IMR-90 (cell line): ENCODE results near the gene ZC3H7B.

ENCODE experiments used
- CEBPB ChIP-seq: IDR thresholded peaks from 2 replicates; pipeline ENCODE4 v1.6.1; 2012; ENCODE audit warnings: low read depth, low read length, improper control_type of control experiment
- CHD1 ChIP-seq: IDR thresholded peaks from 2 replicates; pipeline ENCODE4 v1.6.1; 2012; ENCODE audit warnings: low read depth, low read length, improper control_type of control experiment
- FOS ChIP-seq: fragments of 150-350 bp; IDR thresholded peaks from 2 replicates; pipeline ENCODE4 v1.6.1; 2016; ENCODE audit warnings: low read depth, low read length
- MAFK ChIP-seq: IDR thresholded peaks from 2 replicates; pipeline ENCODE4 v1.6.1; 2012; ENCODE audit warnings: low read depth, low read length, improper control_type of control experiment
- MXI1 ChIP-seq: IDR thresholded peaks from 2 replicates; pipeline ENCODE4 v1.6.1; 2012; ENCODE audit warnings: low read depth, mild to moderate bottlenecking, low read length, moderate library complexity, borderline replicate concordance
- NFE2L2 ChIP-seq: fragments of 150-350 bp; IDR thresholded peaks from 2 replicates; pipeline ENCODE4 v1.6.1; 2016; ENCODE audit warnings: low read depth, mild to moderate bottlenecking, low read length
- POLR2A ChIP-seq: IDR thresholded peaks from 2 replicates; pipeline ENCODE4 v1.6.1; 2012; ENCODE audit warnings: mild to moderate bottlenecking, low read depth, low read length
- RAD21 ChIP-seq: IDR thresholded peaks from 2 replicates; pipeline ENCODE4 v1.6.1; 2012; ENCODE audit warnings: low read length, improper control_type of control experiment
- RCOR1 ChIP-seq: IDR thresholded peaks from 2 replicates; pipeline ENCODE4 v1.6.1; 2012; ENCODE audit warnings: mild to moderate bottlenecking, low read length, improper control_type of control experiment; ENCODE audit not compliant: insufficient replicate concordance
- SMC3 ChIP-seq: fragments of 150-350 bp; IDR thresholded peaks from 2 replicates; pipeline ENCODE4 v1.6.1; 2016; ENCODE audit warnings: low read depth, mild to moderate bottlenecking, antibody characterized with exemption, low read length, moderate library complexity
- TF ChIP-seq, protein P1 (sequence below): conservative IDR thresholded peaks from 2 replicates; pipeline ENCODE4 v1.5.1; 2012; ENCODE audit warnings: mild to moderate bottlenecking, low read depth, low read length, improper control_type of control experiment
- TF ChIP-seq, protein P2 (sequence below): fragments of 150-350 bp; IDR thresholded peaks from 2 replicates; pipeline ENCODE4 v1.6.1; 2017; ENCODE audit warnings: mild to moderate bottlenecking, antibody characterized with exemption, low read length, low read depth
- TF ChIP-seq, protein P3 (sequence below): fragments of 150-350 bp; IDR thresholded peaks from 2 replicates; pipeline ENCODE4 v1.6.1; 2016; ENCODE audit warnings: low read depth, mild to moderate bottlenecking, low read length, moderate library complexity, borderline replicate concordance

DNA sequence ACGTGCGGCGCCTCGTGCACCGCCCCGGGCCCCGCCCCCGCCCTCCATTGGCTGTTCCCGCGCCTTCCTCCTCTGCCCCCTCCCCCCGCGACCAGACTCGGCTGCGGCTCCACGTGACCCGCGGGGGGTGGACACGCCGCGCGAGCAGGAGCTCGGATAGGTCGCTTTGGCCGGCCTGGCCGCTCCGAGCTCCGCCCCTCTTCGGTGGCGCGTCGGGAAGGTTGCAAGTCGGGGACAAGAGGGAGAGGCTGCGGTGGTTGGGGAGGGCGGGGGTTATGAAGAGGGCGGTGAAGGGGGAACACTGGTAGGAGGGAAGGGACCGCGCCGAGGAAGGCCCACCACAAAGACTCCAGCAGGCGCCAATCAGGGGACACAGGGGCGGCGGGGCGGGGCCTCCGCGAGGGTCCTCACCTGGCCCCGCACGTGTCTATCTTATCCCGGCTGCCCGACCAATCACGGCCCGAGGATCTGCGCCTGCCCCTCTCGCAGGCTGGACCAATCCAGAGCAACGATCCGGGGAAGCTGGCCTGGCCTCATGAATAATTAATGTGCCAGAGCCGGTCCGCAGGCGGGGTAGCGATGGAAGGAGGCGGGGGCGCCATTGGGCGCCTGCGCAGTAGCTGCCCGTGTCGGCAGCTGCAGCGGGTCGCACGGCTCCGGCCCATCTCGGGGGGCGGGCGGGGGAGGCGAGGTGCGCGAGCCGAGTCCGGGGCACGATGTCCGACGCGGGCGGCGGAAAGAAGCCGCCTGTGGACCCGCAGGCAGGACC is 80.2 kb downstream of the ZC3H7B start, which contains the start of gene TEF:
- TF ChIP-seq POLR2A: peak; percentile 52
- no peak for TF ChIP-seq CHD1
- TF ChIP-seq, protein P1, sequence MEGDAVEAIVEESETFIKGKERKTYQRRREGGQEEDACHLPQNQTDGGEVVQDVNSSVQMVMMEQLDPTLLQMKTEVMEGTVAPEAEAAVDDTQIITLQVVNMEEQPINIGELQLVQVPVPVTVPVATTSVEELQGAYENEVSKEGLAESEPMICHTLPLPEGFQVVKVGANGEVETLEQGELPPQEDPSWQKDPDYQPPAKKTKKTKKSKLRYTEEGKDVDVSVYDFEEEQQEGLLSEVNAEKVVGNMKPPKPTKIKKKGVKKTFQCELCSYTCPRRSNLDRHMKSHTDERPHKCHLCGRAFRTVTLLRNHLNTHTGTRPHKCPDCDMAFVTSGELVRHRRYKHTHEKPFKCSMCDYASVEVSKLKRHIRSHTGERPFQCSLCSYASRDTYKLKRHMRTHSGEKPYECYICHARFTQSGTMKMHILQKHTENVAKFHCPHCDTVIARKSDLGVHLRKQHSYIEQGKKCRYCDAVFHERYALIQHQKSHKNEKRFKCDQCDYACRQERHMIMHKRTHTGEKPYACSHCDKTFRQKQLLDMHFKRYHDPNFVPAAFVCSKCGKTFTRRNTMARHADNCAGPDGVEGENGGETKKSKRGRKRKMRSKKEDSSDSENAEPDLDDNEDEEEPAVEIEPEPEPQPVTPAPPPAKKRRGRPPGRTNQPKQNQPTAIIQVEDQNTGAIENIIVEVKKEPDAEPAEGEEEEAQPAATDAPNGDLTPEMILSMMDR: no peak
- no peak for TF ChIP-seq NFE2L2
- no peak for TF ChIP-seq RAD21
- no peak for TF ChIP-seq FOS
- TF ChIP-seq, protein P2, sequence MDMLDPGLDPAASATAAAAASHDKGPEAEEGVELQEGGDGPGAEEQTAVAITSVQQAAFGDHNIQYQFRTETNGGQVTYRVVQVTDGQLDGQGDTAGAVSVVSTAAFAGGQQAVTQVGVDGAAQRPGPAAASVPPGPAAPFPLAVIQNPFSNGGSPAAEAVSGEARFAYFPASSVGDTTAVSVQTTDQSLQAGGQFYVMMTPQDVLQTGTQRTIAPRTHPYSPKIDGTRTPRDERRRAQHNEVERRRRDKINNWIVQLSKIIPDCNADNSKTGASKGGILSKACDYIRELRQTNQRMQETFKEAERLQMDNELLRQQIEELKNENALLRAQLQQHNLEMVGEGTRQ: peak; percentile 96
- no peak for TF ChIP-seq SMC3
- TF ChIP-seq, protein P3, sequence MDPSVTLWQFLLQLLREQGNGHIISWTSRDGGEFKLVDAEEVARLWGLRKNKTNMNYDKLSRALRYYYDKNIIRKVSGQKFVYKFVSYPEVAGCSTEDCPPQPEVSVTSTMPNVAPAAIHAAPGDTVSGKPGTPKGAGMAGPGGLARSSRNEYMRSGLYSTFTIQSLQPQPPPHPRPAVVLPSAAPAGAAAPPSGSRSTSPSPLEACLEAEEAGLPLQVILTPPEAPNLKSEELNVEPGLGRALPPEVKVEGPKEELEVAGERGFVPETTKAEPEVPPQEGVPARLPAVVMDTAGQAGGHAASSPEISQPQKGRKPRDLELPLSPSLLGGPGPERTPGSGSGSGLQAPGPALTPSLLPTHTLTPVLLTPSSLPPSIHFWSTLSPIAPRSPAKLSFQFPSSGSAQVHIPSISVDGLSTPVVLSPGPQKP: no peak
- no peak for TF ChIP-seq MXI1
- no peak for TF ChIP-seq MAFK
- TF ChIP-seq RCOR1: no peak
- TF ChIP-seq CEBPB: no peak
